HFFc6 (cell line): Measurements from ENCODE around the gene NDC1. TPM values are rescaled to one million over a fixed set of nuclear protein-coding genes. Genes with fewer than 3 reads are reported as not detected.
"Not testable (repeated sequence)": the region's sequence is repeated elsewhere in the genome, so short reads cannot be mapped to it uniquely, and the experiment has no call there.

ENCODE experiments used
- DNase-seq: peaks from one replicate; pipeline ENCODE4 v3.0.0-alpha.2; 2018
- H3K27ac Mint-ChIP-seq: 2 replicates; pipeline ENCODE4 v1.8.0; 2020; ENCODE audit warnings: mild to moderate bottlenecking, mixed read lengths
- H3K27me3 Mint-ChIP-seq: 2 replicates; pipeline ENCODE4 v1.8.0; 2021; ENCODE audit warnings: mild to moderate bottlenecking, moderate library complexity, mixed read lengths; ENCODE audit not compliant: insufficient read depth
- H3K36me3 Mint-ChIP-seq: 2 replicates; pipeline ENCODE4 v1.8.0; 2021; ENCODE audit warnings: low read depth, mixed read lengths
- H3K4me1 Mint-ChIP-seq: 2 replicates; pipeline ENCODE4 v1.8.0; 2020; ENCODE audit warnings: low read depth, mixed read lengths
- H3K4me3 Mint-ChIP-seq: 2 replicates; pipeline ENCODE4 v1.8.0; 2020; ENCODE audit warnings: mild to moderate bottlenecking, moderate library complexity, mixed read lengths
- H3K9me3 Mint-ChIP-seq: 2 replicates; pipeline ENCODE4 v1.8.0; 2020; ENCODE audit warnings: mild to moderate bottlenecking, mixed read lengths
- CTCF ChIP-seq: fragments of 200-600 bp; sonication (generic); IDR thresholded peaks from 2 replicates; pipeline ENCODE4 v1.5.0; 2021; ENCODE audit warnings: antibody characterized with exemption, mild to moderate bottlenecking
- long read RNA-seq: library from polyadenylated mRNA; unstranded; transcript quantifications from one replicate; pipeline ENCODE4 v2.0.0, GENCODE V29; 2019
- total RNA-seq, 6 experiments: library from RNA; stranded (reverse); fragmentation: NEBNext Ultra II Directional; extraction: Animal tissue kit (Norgen Biotek cat#: 25700); gene quantifications; 2 replicates in 1 of 6; 3 replicates in 5 of 6; pipeline ENCODE4 v1.2.3, GENCODE V29; 2021

Gene NDC1
- 10 to 100 TPM; 15.3 to 27.2 (median 22.7) TPM for total RNA-seq
- long read RNA-seq, full-length matches to known transcripts: 12 of 20 reads
- long read RNA-seq, partial matches to known transcripts: 2 of 20 reads
- long read RNA-seq, other reads (novel, unspliced or antisense): 6 of 20 reads

GRCh38 chr1:53837924-53838653 is at the start of gene NDC1:
TSS of gene NDC1 (minus strand) at chr1:53838296. CDS start at chr1:53838261, 35 bp downstream.
- peaks cover 20% of the 10 kb centered on the region for H3K9me3 Mint-ChIP-seq
- peaks cover 3% of the 10 kb centered on the region for H3K27me3 Mint-ChIP-seq
- peaks cover 31% of the 10 kb centered on the region for H3K4me1 Mint-ChIP-seq
- H3K36me3 Mint-ChIP-seq: peaks cover 11% of the 10 kb centered on the region; the same call in 1 of the 2 replicates
- TF ChIP-seq CTCF: peak; percentile 63
- H3K27ac Mint-ChIP-seq: peak within 1 kb of the TSS; percentile 96
- H3K4me3 Mint-ChIP-seq: peak within 1 kb of the TSS; percentile 93
- DNase-seq: peak; percentile 94

- DNase-seq, H3K27ac Mint-ChIP-seq, H3K4me3 Mint-ChIP-seq, H3K9me3 Mint-ChIP-seq, H3K27me3 Mint-ChIP-seq, H3K4me1 Mint-ChIP-seq: not testable (repeated sequence)
- H3K36me3 Mint-ChIP-seq: peaks cover 24% of the 10 kb centered on the region
These were observed 45.5 kb upstream of the NDC1 start for GRCh38 chr1:53883600-53883999.

GRCh38 chr1:53881853-53882252 is 43.8 kb upstream of the NDC1 start:
- DNase-seq, H3K9me3 Mint-ChIP-seq, H3K27me3 Mint-ChIP-seq, H3K27ac Mint-ChIP-seq, H3K4me3 Mint-ChIP-seq, H3K4me1 Mint-ChIP-seq: not testable (repeated sequence)
- H3K36me3 Mint-ChIP-seq: peaks cover 25% of the 10 kb centered on the region

- no peak overlapping the region for H3K27ac Mint-ChIP-seq
- no peaks in the 10 kb centered on the region for H3K27me3 Mint-ChIP-seq
- H3K4me1 Mint-ChIP-seq: no peaks in the 10 kb centered on the region
- DNase-seq: peak; percentile 58
- peak; percentile 89 for TF ChIP-seq CTCF
- H3K9me3 Mint-ChIP-seq: no peaks in the 10 kb centered on the region
- no peak overlapping the region for H3K4me3 Mint-ChIP-seq
- peaks cover 29% of the 10 kb centered on the region for H3K36me3 Mint-ChIP-seq
These were observed 40.5 kb upstream of the NDC1 start for GRCh38 chr1:53878492-53879105.

GRCh38 chr1:53875150-53875549 is 37.1 kb upstream of the NDC1 start:
- not testable (repeated sequence) for H3K4me1 Mint-ChIP-seq, H3K9me3 Mint-ChIP-seq, H3K4me3 Mint-ChIP-seq, H3K36me3 Mint-ChIP-seq, H3K27ac Mint-ChIP-seq, DNase-seq, H3K27me3 Mint-ChIP-seq

GRCh38 chr1:53871773-53872484 is 33.8 kb upstream of the NDC1 start:
- no peak for DNase-seq
- H3K27me3 Mint-ChIP-seq: peaks cover 2% of the 10 kb centered on the region
- peaks cover 8% of the 10 kb centered on the region for H3K36me3 Mint-ChIP-seq
- H3K4me1 Mint-ChIP-seq: peaks cover 9% of the 10 kb centered on the region
- no peak for TF ChIP-seq CTCF
- no peaks in the 10 kb centered on the region for H3K9me3 Mint-ChIP-seq
- H3K4me3 Mint-ChIP-seq: no peak overlapping the region
- H3K27ac Mint-ChIP-seq: no peak overlapping the region
